GM08714 (cell line): Measurements from ENCODE around the gene LRRC3B.

Source experiments
- H3K4me3 ChIP-seq: fragments of 200-500 bp; sonication (Bioruptor generic); 2 replicates; pipeline ENCODE4 v1.5.1; 2014; ENCODE audit warnings: mild to moderate bottlenecking, low read length, inconsistent platforms
- ZNF274 ChIP-seq: IDR thresholded peaks from 2 replicates; pipeline ENCODE4 v1.6.1; 2012; ENCODE audit warnings: mild to moderate bottlenecking, low read depth, low read length

Gene LRRC3B

GRCh38 chr3:26621906-26622620 lies 509 bp upstream of the LRRC3B start:
- no peak overlapping the region for H3K4me3 ChIP-seq
- TF ChIP-seq ZNF274: no peak

DNA sequence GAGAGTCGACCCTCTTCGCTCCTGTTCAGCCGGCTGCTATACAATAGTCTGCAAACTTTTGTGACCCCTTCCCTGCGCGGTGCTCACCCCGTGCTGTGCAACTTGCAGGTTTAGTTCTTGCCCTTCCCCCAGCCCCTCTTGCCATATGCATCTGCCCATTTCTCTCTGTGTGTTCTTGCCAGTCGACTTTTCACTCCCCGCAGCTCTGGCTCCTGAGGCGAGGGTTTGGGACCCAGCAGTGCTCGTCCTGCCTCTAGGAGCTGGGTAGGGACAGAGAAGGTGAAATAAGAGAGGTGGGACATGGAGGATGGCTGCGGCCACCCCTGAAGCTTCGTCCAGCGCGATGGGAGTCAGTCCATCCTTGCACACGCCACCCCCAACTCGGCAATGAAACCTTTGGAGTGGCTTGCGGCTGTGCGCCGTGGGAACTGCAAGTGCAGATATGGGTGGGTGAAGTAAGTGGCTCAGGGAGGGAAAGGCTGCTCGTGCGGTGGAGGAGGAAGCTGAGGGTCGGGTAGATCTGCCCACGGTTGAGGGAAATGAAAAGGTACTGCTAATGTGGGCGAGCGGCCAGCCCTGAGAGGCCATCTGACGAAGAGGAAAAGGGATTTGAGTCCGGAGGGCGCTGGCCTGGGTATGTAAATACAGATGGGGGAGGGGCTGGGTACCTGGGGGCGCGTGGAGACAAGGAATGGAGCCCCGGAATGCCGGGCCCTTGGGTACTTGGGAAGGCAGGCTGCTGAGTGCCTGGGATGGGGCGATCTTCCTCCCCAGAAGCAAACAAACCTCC lies 1.0 kb downstream of the LRRC3B start:
- no peak for TF ChIP-seq ZNF274
- no peak overlapping the region for H3K4me3 ChIP-seq

- TF ChIP-seq ZNF274: no peak
- H3K4me3 ChIP-seq: no peak overlapping the region
Measured at GRCh38 chr3:26624209-26624765, 1.7 kb downstream of the LRRC3B start.

- H3K4me3 ChIP-seq: no peak overlapping the region
- no peak for TF ChIP-seq ZNF274
Measured at GRCh38 chr3:26625187-26625586, 2.6 kb downstream of the LRRC3B start.

GRCh38 chr3:26627080-26627479 lies 4.5 kb downstream of the LRRC3B start:
- no peak overlapping the region for H3K4me3 ChIP-seq
- no peak for TF ChIP-seq ZNF274

DNA sequence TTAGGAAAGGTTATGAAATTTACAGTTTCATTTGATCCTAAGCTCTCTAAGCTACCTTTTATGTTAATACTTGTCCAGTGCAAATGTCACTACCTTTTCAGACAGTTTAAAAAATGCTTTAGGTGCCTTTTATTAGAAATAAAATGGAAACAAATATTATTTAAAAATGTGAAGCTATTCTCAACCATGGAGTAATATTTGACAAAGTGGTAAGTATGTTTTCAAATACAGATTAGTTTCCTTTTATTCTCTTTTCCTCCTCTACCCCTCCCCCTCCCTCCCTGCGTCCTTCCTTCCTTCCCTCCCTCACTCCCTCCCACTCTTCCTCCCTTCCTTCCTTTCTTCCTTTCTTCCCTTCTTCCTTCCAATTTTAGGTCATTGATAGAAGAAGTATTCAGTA lies 6.3 kb downstream of the LRRC3B start:
- H3K4me3 ChIP-seq: no peak overlapping the region
- TF ChIP-seq ZNF274: no peak

DNA sequence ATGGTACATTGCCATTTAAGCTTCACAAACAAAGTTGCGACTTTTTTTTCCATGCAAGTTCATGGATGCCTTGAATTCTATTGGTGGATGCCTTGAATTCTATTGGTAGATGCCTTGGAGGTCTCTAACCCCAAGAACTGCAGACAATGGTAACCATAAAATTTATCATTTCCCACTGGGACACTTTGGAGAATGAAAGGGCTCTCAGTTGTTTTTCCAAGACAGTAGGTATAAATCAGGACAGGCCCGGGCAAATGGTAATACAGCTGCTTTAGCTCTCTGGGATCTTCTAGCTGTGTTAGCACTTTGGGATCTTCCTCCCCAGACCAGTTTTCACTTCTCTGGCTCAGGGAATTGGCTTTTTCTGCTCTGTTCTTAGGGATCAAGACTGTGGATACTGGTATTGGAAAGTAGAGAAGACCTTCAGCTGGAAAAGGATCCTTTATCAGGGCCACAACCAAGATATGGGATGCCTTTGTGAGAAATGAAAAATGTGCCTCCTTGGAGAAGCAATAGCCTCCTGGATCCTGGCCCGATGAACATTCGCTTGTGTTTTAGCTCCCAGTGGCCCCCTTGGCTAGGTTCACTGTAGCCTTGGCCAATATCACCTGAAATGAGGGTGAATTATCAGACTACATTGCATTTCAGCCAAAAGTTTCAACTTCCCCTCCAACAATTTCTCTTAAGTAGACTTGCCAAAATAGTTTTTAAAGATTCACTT lies 8.3 kb downstream of the LRRC3B start:
- H3K4me3 ChIP-seq: no peak overlapping the region
- TF ChIP-seq ZNF274: no peak

GRCh38 chr3:26631390-26631738 lies 8.8 kb downstream of the LRRC3B start:
- no peak for TF ChIP-seq ZNF274

DNA sequence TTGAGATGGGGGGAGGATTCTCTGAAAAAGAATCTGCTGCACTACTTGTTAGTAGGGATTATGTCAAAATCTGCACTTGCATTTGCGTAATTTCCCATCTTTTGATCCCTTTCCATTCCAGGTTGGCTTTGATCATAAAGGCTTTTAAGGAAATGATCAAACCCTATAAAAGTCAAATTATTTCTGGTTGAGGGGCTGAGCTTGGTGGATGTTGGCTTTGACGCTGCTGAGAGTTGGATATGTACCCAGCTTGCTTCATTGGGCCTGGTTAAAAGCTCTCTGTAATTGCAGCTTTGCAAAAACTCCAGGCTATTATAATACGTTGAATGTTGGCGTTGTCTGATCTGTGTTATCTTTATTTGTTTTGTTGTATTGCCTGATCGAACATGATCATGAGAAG lies 12.0 kb downstream of the LRRC3B start:
- TF ChIP-seq ZNF274: no peak
- H3K4me3 ChIP-seq: no peak overlapping the region

More at GRCh38 chr3:26631390-26631738, 8.8 kb downstream of the LRRC3B start:
- no peak overlapping the region for H3K4me3 ChIP-seq

GRCh38 chr3:26636096-26636727 lies 13.6 kb downstream of the LRRC3B start:
- no peak overlapping the region for H3K4me3 ChIP-seq
- no peak for TF ChIP-seq ZNF274

GRCh38 chr3:26637698-26638097 lies 15.1 kb downstream of the LRRC3B start:
- H3K4me3 ChIP-seq: no peak overlapping the region

GRCh38 chr3:26638113-26638512 lies 15.5 kb downstream of the LRRC3B start:
- H3K4me3 ChIP-seq: no peak overlapping the region
- TF ChIP-seq ZNF274: no peak

More at GRCh38 chr3:26637698-26638097, 15.1 kb downstream of the LRRC3B start:
- no peak for TF ChIP-seq ZNF274

GRCh38 chr3:26639339-26639738 lies 16.8 kb downstream of the LRRC3B start:
- no peak for TF ChIP-seq ZNF274
- H3K4me3 ChIP-seq: no peak overlapping the region

DNA sequence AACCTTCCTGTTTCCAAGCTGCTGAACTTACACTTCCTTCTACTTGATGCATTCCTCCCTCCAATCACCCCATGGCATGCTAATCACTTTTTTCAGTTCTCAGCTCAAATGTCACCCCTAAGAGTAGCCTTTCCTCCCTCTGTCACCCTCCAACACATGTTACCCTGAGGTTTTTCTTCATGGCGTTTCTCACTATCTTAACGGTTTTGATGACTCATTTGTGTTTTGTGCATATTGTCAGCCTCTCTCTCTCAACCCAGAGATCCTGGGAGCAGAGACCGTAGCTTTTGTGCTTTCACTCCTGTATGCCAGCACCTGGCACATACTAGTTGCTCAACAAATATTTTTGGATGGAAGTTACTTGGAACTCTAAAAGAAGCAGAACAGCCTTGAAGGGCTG lies 24.5 kb downstream of the LRRC3B start:
- TF ChIP-seq ZNF274: no peak
- H3K4me3 ChIP-seq: no peak overlapping the region

GRCh38 chr3:26648461-26648860 lies 25.9 kb downstream of the LRRC3B start:
- TF ChIP-seq ZNF274: no peak
- H3K4me3 ChIP-seq: no peak overlapping the region
